Mesendoderm (in vitro differentiated cells): ENCODE results near the gene FAIM2.

Source experiments
- DNase-seq: peaks from one replicate; pipeline ENCODE4 v3.0.0; 2013
- H2AK5ac ChIP-seq: 2 replicates; pipeline ENCODE4 v1.6.1; 2013; ENCODE audit warnings: low read length, inconsistent platforms
- H2BK120ac ChIP-seq: 2 replicates; pipeline ENCODE4 v1.6.1; 2013; ENCODE audit warnings: low read depth, mild to moderate bottlenecking, low read length, moderate library complexity, mixed read lengths
- H2BK15ac ChIP-seq: replicated peaks from 2 replicates; pipeline ENCODE4 v1.6.1; 2013; ENCODE audit warnings: low read depth, mild to moderate bottlenecking, moderate library complexity
- H2BK5ac ChIP-seq: 2 replicates; pipeline ENCODE4 v1.6.1; 2013; ENCODE audit warnings: low read length, inconsistent platforms
- H3K18ac ChIP-seq: 2 replicates; pipeline ENCODE4 v1.6.1; 2013; ENCODE audit warnings: mild to moderate bottlenecking, low read length, mixed read lengths
- H3K23ac ChIP-seq: one replicate; pipeline ENCODE4 v1.6.1; 2013; ENCODE audit warnings: low read length
- H3K27ac ChIP-seq: 2 replicates; pipeline ENCODE4 v1.5.1; 2013; ENCODE audit warnings: low read depth, mild to moderate bottlenecking, inconsistent platforms, low read length, moderate library complexity
- H3K27me3 ChIP-seq: 2 replicates; pipeline ENCODE4 v1.6.1; 2013; ENCODE audit warnings: low read length, control low read depth, mild to moderate bottlenecking, inconsistent platforms; ENCODE audit not compliant: insufficient read depth, poor library complexity
- H3K36me3 ChIP-seq: 2 replicates; pipeline ENCODE4 v1.6.1; 2013; ENCODE audit warnings: low read length, inconsistent platforms; ENCODE audit not compliant: control insufficient read depth, insufficient read depth
- H3K4ac ChIP-seq: one replicate; pipeline ENCODE4 v1.6.1; 2013; ENCODE audit warnings: low read depth, mild to moderate bottlenecking, low read length, moderate library complexity
- H3K4me1 ChIP-seq: 2 replicates; pipeline ENCODE4 v1.6.1; 2013; ENCODE audit warnings: low read depth, low read length, inconsistent platforms; ENCODE audit not compliant: control insufficient read depth
- H3K4me2 ChIP-seq: 2 replicates; pipeline ENCODE4 v1.6.1; 2013; ENCODE audit warnings: low read length
- H3K4me3 ChIP-seq: 2 replicates; pipeline ENCODE4 v1.5.1; 2013; ENCODE audit warnings: mild to moderate bottlenecking, low read length
- H3K56ac ChIP-seq: one replicate; pipeline ENCODE4 v1.6.1; 2013; ENCODE audit warnings: low read length
- H3K79me1 ChIP-seq: 2 replicates; pipeline ENCODE4 v1.6.1; 2013; ENCODE audit warnings: low read length, inconsistent platforms
- H3K79me2 ChIP-seq: 2 replicates; pipeline ENCODE4 v1.6.1; 2013; ENCODE audit warnings: mild to moderate bottlenecking, low read length; ENCODE audit not compliant: control insufficient read depth, insufficient read depth
- H3K9ac ChIP-seq: 2 replicates; pipeline ENCODE4 v1.6.1; 2013; ENCODE audit warnings: low read length, inconsistent platforms
- H4K5ac ChIP-seq: one replicate; pipeline ENCODE4 v1.6.1; 2013; ENCODE audit warnings: low read length
- H4K8ac ChIP-seq: one replicate; pipeline ENCODE4 v1.6.1; 2013; ENCODE audit warnings: low read depth, mild to moderate bottlenecking, control low read depth, low read length, moderate library complexity
- WGBS: extraction: QIAGEN DNeasy Blood & Tissue Kit; methylation state at CpG from one replicate; pipeline ENCODE4 v1.1.7; 2013; ENCODE audit warnings: low lambda C conversion rate, missing lambda C conversion rate; ENCODE audit not compliant: insufficient coverage; ENCODE audit errors: extremely low coverage; 5-methylcytosine and 5-hydroxymethylcytosine counted together

Gene FAIM2

GRCh38 chr12:49901986-49902385 is 1.7 kb downstream of the FAIM2 start:
- Histone ChIP-seq H3K23ac (no peak overlapping the region), H3K27me3 (peaks cover 3% of the 10 kb centered on the region)
- WGBS = no CpG with 5 or more reads among the region's 5 CpGs

GRCh38 chr12:49901026-49901425 is 2.7 kb downstream of the FAIM2 start:
- Histone ChIP-seq H3K4me2 (no peak overlapping the region), H2BK120ac (no peak overlapping the region), H3K4me1 (no peaks in the 10 kb centered on the region), H3K36me3 (no peaks in the 10 kb centered on the region), H3K4me3 (no peak overlapping the region), H3K79me2 (no peaks in the 10 kb centered on the region), H4K8ac (no peak overlapping the region), H3K56ac (no peak overlapping the region), H3K79me1 (no peaks in the 10 kb centered on the region), H2AK5ac (no peak overlapping the region), H3K4ac (no peak overlapping the region), H3K27me3 (peaks cover 3% of the 10 kb centered on the region), H3K27ac (no peak overlapping the region), H3K23ac (no peak overlapping the region), H4K5ac (no peak overlapping the region), H2BK15ac (no peak overlapping the region), H2BK5ac (no peak overlapping the region), H3K18ac (no peak overlapping the region), H3K9ac (no peak overlapping the region)
- no CpG with 5 or more reads among the region's 4 CpGs for WGBS
- no peak for DNase-seq

More at GRCh38 chr12:49901986-49902385, 1.7 kb downstream of the FAIM2 start:
- no peak overlapping the region for H3K4ac ChIP-seq
- no peaks in the 10 kb centered on the region for H3K79me2 ChIP-seq
- no peak overlapping the region for H4K8ac ChIP-seq
- H2BK120ac ChIP-seq = no peak overlapping the region
- no peaks in the 10 kb centered on the region for H3K36me3 ChIP-seq
- H3K4me3 ChIP-seq = no peak overlapping the region
- DNase-seq = no peak
- no peak overlapping the region for H3K18ac ChIP-seq
- no peak overlapping the region for H3K4me2 ChIP-seq
- no peaks in the 10 kb centered on the region for H3K79me1 ChIP-seq
- H2BK15ac ChIP-seq = no peak overlapping the region
- no peak overlapping the region for H2AK5ac ChIP-seq
- H3K27ac ChIP-seq = no peak overlapping the region
- H4K5ac ChIP-seq = no peak overlapping the region
- H3K4me1 ChIP-seq = no peaks in the 10 kb centered on the region
- H3K9ac ChIP-seq = no peak overlapping the region
- H2BK5ac ChIP-seq = no peak overlapping the region
- no peak overlapping the region for H3K56ac ChIP-seq

GRCh38 chr12:49900371-49900770 is 3.3 kb downstream of the FAIM2 start:
- no peak overlapping the region for H3K9ac ChIP-seq
- no peak overlapping the region for H3K4ac ChIP-seq
- H3K27me3 ChIP-seq = peaks cover 3% of the 10 kb centered on the region
- no peak overlapping the region for H2BK15ac ChIP-seq
- H3K4me3 ChIP-seq = no peak overlapping the region
- H3K23ac ChIP-seq = no peak overlapping the region
- no peak overlapping the region for H4K8ac ChIP-seq
- no peak overlapping the region for H2BK5ac ChIP-seq
- no peaks in the 10 kb centered on the region for H3K79me2 ChIP-seq
- H3K4me2 ChIP-seq = no peak overlapping the region
- no peak for DNase-seq
- no peak overlapping the region for H4K5ac ChIP-seq
- no peaks in the 10 kb centered on the region for H3K4me1 ChIP-seq
- no peak overlapping the region for H2AK5ac ChIP-seq
- H3K79me1 ChIP-seq = no peaks in the 10 kb centered on the region
- H3K18ac ChIP-seq = no peak overlapping the region
- H3K56ac ChIP-seq = peak overlapping the region; percentile 30
- H3K36me3 ChIP-seq = no peaks in the 10 kb centered on the region
- H2BK120ac ChIP-seq = no peak overlapping the region
- WGBS = no CpG with 5 or more reads among the region's 6 CpGs
- no peak overlapping the region for H3K27ac ChIP-seq

GRCh38 chr12:49899921-49900320 is 3.8 kb downstream of the FAIM2 start:
- H3K79me1 ChIP-seq = no peaks in the 10 kb centered on the region
- H2BK5ac ChIP-seq = no peak overlapping the region
- H3K4me2 ChIP-seq = no peak overlapping the region
- peak overlapping the region; percentile 30 for H3K56ac ChIP-seq
- H2AK5ac ChIP-seq = no peak overlapping the region
- H3K4me1 ChIP-seq = no peaks in the 10 kb centered on the region
- H2BK15ac ChIP-seq = no peak overlapping the region
- H3K4me3 ChIP-seq = no peak overlapping the region
- no peak overlapping the region for H3K27ac ChIP-seq
- H3K18ac ChIP-seq = no peak overlapping the region
- no CpG with 5 or more reads among the region's 7 CpGs for WGBS
- H2BK120ac ChIP-seq = no peak overlapping the region
- H3K79me2 ChIP-seq = no peaks in the 10 kb centered on the region
- peaks cover 3% of the 10 kb centered on the region for H3K27me3 ChIP-seq
- DNase-seq = no peak
- peak overlapping the region; percentile 89 for H3K23ac ChIP-seq
- H3K36me3 ChIP-seq = no peaks in the 10 kb centered on the region
- no peak overlapping the region for H4K5ac ChIP-seq
- no peak overlapping the region for H3K9ac ChIP-seq
- no peak overlapping the region for H3K4ac ChIP-seq
- H4K8ac ChIP-seq = no peak overlapping the region

- Histone ChIP-seq H2BK120ac (no peak overlapping the region), H3K9ac (no peak overlapping the region), H2AK5ac (no peak overlapping the region), H2BK15ac (no peak overlapping the region), H3K27me3 (peaks cover 3% of the 10 kb centered on the region), H3K4me2 (no peak overlapping the region), H3K4me3 (no peak overlapping the region), H3K4ac (no peak overlapping the region), H3K23ac (no peak overlapping the region), H3K79me1 (no peaks in the 10 kb centered on the region), H2BK5ac (no peak overlapping the region), H4K5ac (no peak overlapping the region), H3K79me2 (no peaks in the 10 kb centered on the region), H3K4me1 (no peaks in the 10 kb centered on the region), H3K36me3 (no peaks in the 10 kb centered on the region), H3K56ac (no peak overlapping the region), H3K27ac (no peak overlapping the region), H3K18ac (no peak overlapping the region), H4K8ac (no peak overlapping the region)
- WGBS = no CpG with 5 or more reads among the region's 9 CpGs
- no peak for DNase-seq
Observed at GRCh38 chr12:49899286-49899843, 4.3 kb downstream of the FAIM2 start.

GRCh38 chr12:49897276-49897675 is 6.4 kb downstream of the FAIM2 start:
- Histone ChIP-seq H3K4ac (no peak overlapping the region), H2BK15ac (no peak overlapping the region), H3K36me3 (no peaks in the 10 kb centered on the region), H3K27ac (no peak overlapping the region), H2BK5ac (no peak overlapping the region), H3K4me2 (no peak overlapping the region), H3K4me1 (no peaks in the 10 kb centered on the region), H2AK5ac (no peak overlapping the region), H4K8ac (no peak overlapping the region), H3K23ac (no peak overlapping the region), H3K27me3 (no peaks in the 10 kb centered on the region), H2BK120ac (no peak overlapping the region), H3K79me1 (no peaks in the 10 kb centered on the region), H4K5ac (no peak overlapping the region), H3K79me2 (no peaks in the 10 kb centered on the region), H3K9ac (no peak overlapping the region), H3K4me3 (no peak overlapping the region), H3K18ac (no peak overlapping the region), H3K56ac (no peak overlapping the region)
- DNase-seq = no peak
- WGBS = no CpG with 5 or more reads among the region's 4 CpGs
